Right lobe of liver (tissue), 6 donors: ENCODE results near the gene SLC4A9. TPM values are rescaled to one million over a fixed set of nuclear protein-coding genes. Genes with fewer than 3 reads are reported as not detected.

ENCODE experiments used
- ATAC-seq, 4 donors: fragments of 200-7000 bp; cut with Tn5 transposase; one replicate each; pipeline ENCODE4 v1.9.1; 2020; ENCODE audit warnings: mild to moderate bottlenecking in 4 of 4, moderate library complexity in 4 of 4
- DNase-seq, 3 donors: peaks; one replicate each; pipeline ENCODE4 v3.0.0-alpha.2; 2020
- H3K27ac ChIP-seq, 3 donors: fragments of 200-600 bp; one replicate each; pipeline ENCODE4 v1.8.0; 2022
- H3K27me3 ChIP-seq, 2 donors: fragments of 200-600 bp; one replicate each; pipeline ENCODE4 v1.8.0; 2022
- H3K36me3 ChIP-seq, 4 donors: fragments of 200-600 bp; sonication (generic) in 1 of 4; one replicate each; pipeline versions ENCODE4 v1.5.1 to v1.8.0; 2017 to 2022; ENCODE audit warnings: control low read depth in 1 of 4
- H3K4me1 ChIP-seq, 4 donors: fragments of 200-600 bp; sonication (generic) in 1 of 4; one replicate each; pipeline versions ENCODE4 v1.5.1 to v1.8.0; 2017 to 2022; ENCODE audit warnings: control low read depth in 1 of 4
- H3K4me3 ChIP-seq, 3 donors: fragments of 200-600 bp; one replicate each; pipeline ENCODE4 v1.8.0; 2022
- H3K9me3 ChIP-seq, 4 donors: fragments of 200-600 bp; sonication (generic) in 1 of 4; one replicate each; pipeline versions ENCODE4 v1.5.1 to v1.8.0; 2017 to 2022; ENCODE audit warnings: control low read depth in 1 of 4
- CTCF ChIP-seq, 4 donors: fragments of 200-600 bp in 3 of 4; fragments of 450-650 bp in 1 of 4; IDR thresholded peaks; one replicate each; pipeline versions ENCODE4 v1.5.1 to v1.8.0; 2016 to 2022; ENCODE audit warnings: antibody characterized with exemption in 4 of 4, mild to moderate bottlenecking in 2 of 4
- POLR2A ChIP-seq: fragments of 450-650 bp; IDR thresholded peaks from one replicate; pipeline ENCODE4 v1.6.1; 2017; ENCODE audit warnings: antibody characterized with exemption, mild to moderate bottlenecking
- WGBS: methylation state at CpG from one replicate; pipeline ENCODE4 v1.1.6; 2018; ENCODE audit warnings: low coverage, low lambda C conversion rate; ENCODE audit not compliant: insufficient coverage; ENCODE audit errors: missing lambda C conversion rate; 5-methylcytosine and 5-hydroxymethylcytosine counted together
- intact Hi-C, 2 donors: fragments of 100-400 bp; cut with DNase I; formaldehyde crosslinking; loops; one replicate each; pipeline versions ENCODE4 v1.11.2 to v1.14.1; 2022
- total RNA-seq, 6 experiments: library from RNA; depleted of rRNA in 2 of 6; stranded (reverse); fragments of >200 nt in 2 of 6; fragmentation: NEBNext Ultra II Directional in 3 of 6; extraction: Animal tissue kit (Norgen Biotek cat#: 25700) in 3 of 6; gene quantifications; one replicate each; pipeline versions ENCODE4 v1.1.0 to v1.2.4, GENCODE V29; 2016 to 2023
- donor health status: DM: no; HTN: yes; CAD: no.
- donor health status: DM: no; HTN: no; CAD: no.
- donor health status: DM: no; HTN: no; CAD: no.
- donor health status: DM: no; HTN: yes; CAD: no.
- donor health status: DM: no; HTN: yes; CAD: no.

Gene SLC4A9
- total RNA-seq, 6 experiments from 2014 or later = not detected

- Histone ChIP-seq H3K36me3 (no peaks in the 10 kb centered on the region), H3K4me3 (no peak overlapping the region), H3K9me3 (no peaks in the 10 kb centered on the region), H3K4me1 (peaks cover 0 to 10% (median 0%) of the 10 kb centered on the region in 4 donors), H3K27me3 (no peaks in the 10 kb centered on the region), H3K27ac (no peak overlapping the region)
- ATAC-seq (no peak), DNase-seq (no peak)
- intact Hi-C loops = loop anchor here in 1 of 2 donors (5.0 kb wide), 1 partner anchor 97 kb away; no protein-coding TSS in a partner anchor
- TF ChIP-seq CTCF (IDR thresholded peaks at IDR 0.05) = no peak
- 71% methylated on average over 1 of the region's 4 CpGs for WGBS
Measured at GRCh38 chr5:140339636-140340035, 20.4 kb upstream of the SLC4A9 start.

DNA sequence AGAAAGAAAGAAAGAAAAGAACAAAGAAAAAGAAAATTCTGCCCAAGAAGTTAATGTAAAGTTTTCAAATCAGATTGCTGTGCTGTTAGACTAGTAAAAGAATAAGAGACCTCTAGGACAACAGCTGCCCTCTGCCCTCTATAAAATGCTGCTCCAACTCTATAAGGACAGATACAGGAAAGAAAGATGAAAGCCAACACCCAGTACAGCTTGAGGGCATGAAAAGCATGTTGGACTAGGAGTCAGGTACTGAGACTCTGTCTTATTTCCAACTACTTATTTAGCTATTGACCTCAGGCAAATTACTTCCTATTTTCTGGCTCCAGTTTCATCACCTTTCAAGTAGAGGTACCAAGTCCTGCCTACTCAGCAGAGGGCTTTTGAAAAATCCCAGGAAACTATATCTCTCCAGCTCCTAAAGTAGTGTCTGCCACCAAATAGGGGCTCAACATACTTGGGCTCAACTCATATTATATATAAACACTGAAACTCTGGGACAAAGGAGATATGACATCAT is 19.3 kb upstream of the SLC4A9 start:
- no peak overlapping the region for H3K27ac ChIP-seq
- no peaks in the 10 kb centered on the region for H3K9me3 ChIP-seq
- DNase-seq (no peak), ATAC-seq (no peak)
- no peak overlapping the region for H3K4me3 ChIP-seq
- no peaks in the 10 kb centered on the region for H3K27me3 ChIP-seq
- TF ChIP-seq POLR2A (no peak), CTCF (IDR thresholded peaks at IDR 0.05) (no peak)
- intact Hi-C loops = loop anchor here in 1 of 2 donors (5.0 kb wide), 1 partner anchor 98 kb away; no protein-coding TSS in a partner anchor
- H3K36me3 ChIP-seq = no peaks in the 10 kb centered on the region
- H3K4me1 ChIP-seq = peaks cover 0 to 16% (median 0%) of the 10 kb centered on the region in 4 donors

DNA sequence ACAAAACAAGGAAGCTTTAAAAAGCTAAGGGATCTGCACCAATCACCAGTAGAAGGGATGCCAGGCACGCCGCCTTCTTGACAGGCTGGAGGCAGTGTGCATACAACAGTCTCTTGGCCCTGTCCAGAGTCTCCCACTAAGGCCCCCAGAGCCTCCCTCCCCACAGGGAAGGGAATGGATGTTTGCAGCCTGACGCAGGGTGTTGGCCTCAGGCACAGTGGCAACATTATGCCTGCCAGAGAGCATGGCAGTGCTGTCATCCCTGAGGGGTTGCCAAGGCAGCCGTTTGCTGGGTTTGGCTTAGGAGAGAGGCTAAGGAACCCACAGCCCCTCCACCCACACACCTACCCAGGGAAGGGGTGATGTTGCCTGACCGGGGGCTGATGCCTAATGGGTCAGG is 18.4 kb upstream of the SLC4A9 start:
- H3K4me1 ChIP-seq = peaks cover 0 to 15% (median 0%) of the 10 kb centered on the region in 4 donors
- WGBS = no CpG with 5 or more reads among the region's 5 CpGs

GRCh38 chr5:140342287-140342686 is 17.7 kb upstream of the SLC4A9 start:
- H3K9me3 ChIP-seq = no peaks in the 10 kb centered on the region
- no peaks in the 10 kb centered on the region for H3K36me3 ChIP-seq
- DNase-seq (no peak), ATAC-seq (peak in 1 of 4 donors; percentile 4)
- intact Hi-C loops = loop anchor here in 1 of 2 donors (5.0 kb wide), 1 partner anchor 100 kb away; no protein-coding TSS in a partner anchor
- TF ChIP-seq CTCF (IDR thresholded peaks at IDR 0.05) = no peak
- no peak for TF ChIP-seq POLR2A
- WGBS = 56% methylated on average over 4 of the region's 6 CpGs
- peaks cover 0 to 20% (median 3%) of the 10 kb centered on the region in 4 donors for H3K4me1 ChIP-seq
- H3K27ac ChIP-seq = no peak overlapping the region
- no peak overlapping the region for H3K4me3 ChIP-seq
- no peaks in the 10 kb centered on the region for H3K27me3 ChIP-seq

More for the DNA sequence above, 18.4 kb upstream of the SLC4A9 start:
- ATAC-seq (no peak), DNase-seq (no peak)
- Histone ChIP-seq H3K36me3 (no peaks in the 10 kb centered on the region), H3K27ac (no peak overlapping the region), H3K4me3 (no peak overlapping the region), H3K9me3 (no peaks in the 10 kb centered on the region), H3K27me3 (no peaks in the 10 kb centered on the region)
- TF ChIP-seq POLR2A (no peak), CTCF (IDR thresholded peaks at IDR 0.05) (no peak)
- intact Hi-C loops = loop anchor here in 1 of 2 donors (5.0 kb wide), 1 partner anchor 99 kb away; no protein-coding TSS in a partner anchor
